ENCODE measurements around the gene ADAMTSL1.

Gene ADAMTSL1

GRCh38 chr9:18461496-18461895 lies 12.5 kb upstream of the ADAMTSL1 start:
- DNase-seq (ENCODE audit: low read depth in 2 of 2): no peak

- no peak for DNase-seq (ENCODE audit: low read depth in 2 of 2)
These were observed 10.0 kb upstream of the ADAMTSL1 start for GRCh38 chr9:18463991-18464390.

GRCh38 chr9:18466101-18466500 lies 7.9 kb upstream of the ADAMTSL1 start:
- DNase-seq (ENCODE audit: low read depth in 2 of 2): no peak

GRCh38 chr9:18467696-18468095 lies 6.3 kb upstream of the ADAMTSL1 start:
- DNase-seq (ENCODE audit: low read depth in 2 of 2): no peak

- DNase-seq (ENCODE audit: low read depth in 2 of 2): no peak
These were observed 1.5 kb upstream of the ADAMTSL1 start for GRCh38 chr9:18472435-18472834.

- DNase-seq (ENCODE audit: low read depth in 2 of 2): no peak
These were observed 1.1 kb upstream of the ADAMTSL1 start for GRCh38 chr9:18472841-18473251.

- DNase-seq (ENCODE audit: low read depth in 2 of 2): no peak
These were observed 830 bp downstream of the ADAMTSL1 start for GRCh38 chr9:18474783-18475182.

GRCh38 chr9:18477121-18477660 lies 3.2 kb downstream of the ADAMTSL1 start:
- DNase-seq (ENCODE audit: low read depth in 2 of 2): no peak

- DNase-seq (ENCODE audit: low read depth in 2 of 2): no peak
These were observed 3.8 kb downstream of the ADAMTSL1 start for GRCh38 chr9:18477719-18478118.

- DNase-seq (ENCODE audit: low read depth in 2 of 2): no peak
These were observed 4.8 kb downstream of the ADAMTSL1 start for GRCh38 chr9:18478501-18479361.

- DNase-seq (ENCODE audit: low read depth in 2 of 2): no peak
These were observed 5.5 kb downstream of the ADAMTSL1 start for GRCh38 chr9:18479405-18479804.

- no peak for DNase-seq (ENCODE audit: low read depth in 2 of 2)
These were observed 6.7 kb downstream of the ADAMTSL1 start for GRCh38 chr9:18480662-18481093.

- DNase-seq (ENCODE audit: low read depth in 2 of 2): no peak
These were observed 8.4 kb downstream of the ADAMTSL1 start for GRCh38 chr9:18482371-18482770.

- no peak for DNase-seq (ENCODE audit: low read depth in 2 of 2)
These were observed 11.8 kb downstream of the ADAMTSL1 start for GRCh38 chr9:18485714-18486113.

- no peak for DNase-seq (ENCODE audit: low read depth in 2 of 2)
These were observed 13.7 kb downstream of the ADAMTSL1 start for GRCh38 chr9:18487611-18488010.

GRCh38 chr9:18488886-18489285 lies 14.9 kb downstream of the ADAMTSL1 start:
- no peak for DNase-seq (ENCODE audit: low read depth in 2 of 2)

GRCh38 chr9:18489861-18490260 lies 15.9 kb downstream of the ADAMTSL1 start:
- no peak for DNase-seq (ENCODE audit: low read depth in 2 of 2)

- no peak for DNase-seq (ENCODE audit: low read depth in 2 of 2)
These were observed 16.9 kb downstream of the ADAMTSL1 start for GRCh38 chr9:18490641-18491370.

GRCh38 chr9:18492612-18493011 lies 18.7 kb downstream of the ADAMTSL1 start:
- no peak for DNase-seq (ENCODE audit: low read depth in 2 of 2)

- DNase-seq (ENCODE audit: low read depth in 2 of 2): no peak
These were observed 19.6 kb downstream of the ADAMTSL1 start for GRCh38 chr9:18493451-18493993.

- no peak for DNase-seq (ENCODE audit: low read depth in 2 of 2)
These were observed 21.1 kb downstream of the ADAMTSL1 start for GRCh38 chr9:18495065-18495464.

GRCh38 chr9:18496256-18497000 lies 22.5 kb downstream of the ADAMTSL1 start:
- no peak for DNase-seq (ENCODE audit: low read depth in 2 of 2)
